Hematopoietic multipotent progenitor cell treated with erythropoietin and hydrocortisone succinate and interleukin-3 and kit ligand, for 15 days (in vitro differentiated cells): ENCODE results near the gene C2CD4D.
"Not testable (repeated sequence)": the region's sequence is repeated elsewhere in the genome, so short reads cannot be mapped to it uniquely, and the experiment has no call there.

ENCODE experiments used
- DNase-seq: peaks from one replicate; pipeline ENCODE4 v3.0.0-alpha.2; 2015; ENCODE audit warnings: low spot score

Gene C2CD4D

DNA sequence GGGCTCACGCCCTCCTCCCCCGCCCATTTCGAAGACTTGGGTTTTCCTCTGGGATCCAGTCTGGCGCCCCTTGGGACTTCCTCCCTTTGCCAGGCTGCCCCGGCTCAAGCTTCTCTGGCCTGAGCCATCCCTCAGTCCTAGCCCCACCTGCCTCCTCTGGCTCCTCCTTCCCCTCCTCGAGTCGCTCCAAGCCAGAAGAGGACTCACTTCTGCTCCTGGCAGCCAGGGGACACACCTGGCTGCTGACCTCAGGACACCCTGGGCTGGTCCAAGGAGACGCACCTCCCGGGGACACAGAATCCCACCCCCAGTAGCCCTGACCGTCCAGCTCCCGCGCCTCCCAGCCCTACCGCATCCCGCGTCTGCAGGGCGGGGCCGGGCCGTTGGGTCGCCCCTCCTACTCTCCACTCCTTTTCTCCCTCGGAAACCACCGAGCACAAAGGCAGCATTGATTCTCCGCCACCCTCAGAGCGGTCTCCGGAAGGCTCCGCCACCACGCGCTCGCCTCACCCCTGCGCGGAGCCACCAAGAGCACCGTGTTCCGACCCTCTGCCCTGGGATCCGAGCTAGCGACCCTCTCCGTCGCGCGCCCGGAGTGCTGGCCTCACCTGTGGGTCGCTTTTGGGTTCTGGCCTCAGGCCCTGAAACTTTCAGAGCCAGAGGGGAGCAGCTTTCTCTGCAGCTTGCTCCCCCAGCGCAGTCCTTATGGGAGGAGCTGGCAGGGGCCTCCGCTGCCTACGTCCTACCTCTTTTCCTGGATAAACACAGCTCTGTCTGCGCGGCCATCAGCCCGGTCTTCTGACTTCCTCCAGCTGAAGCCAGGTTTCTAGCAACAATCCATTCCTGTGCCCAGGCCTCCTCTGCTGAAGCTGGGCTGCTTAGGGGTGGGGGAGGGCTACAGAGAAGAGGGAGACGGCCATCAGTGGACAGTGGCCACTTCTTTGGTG lies at the start of gene C2CD4D:
TSS of gene C2CD4D (minus strand) at position 364 of the 947 bp plus-strand sequence. CDS start 831 bp downstream, outside the sequence.
- no peak for DNase-seq

DNA sequence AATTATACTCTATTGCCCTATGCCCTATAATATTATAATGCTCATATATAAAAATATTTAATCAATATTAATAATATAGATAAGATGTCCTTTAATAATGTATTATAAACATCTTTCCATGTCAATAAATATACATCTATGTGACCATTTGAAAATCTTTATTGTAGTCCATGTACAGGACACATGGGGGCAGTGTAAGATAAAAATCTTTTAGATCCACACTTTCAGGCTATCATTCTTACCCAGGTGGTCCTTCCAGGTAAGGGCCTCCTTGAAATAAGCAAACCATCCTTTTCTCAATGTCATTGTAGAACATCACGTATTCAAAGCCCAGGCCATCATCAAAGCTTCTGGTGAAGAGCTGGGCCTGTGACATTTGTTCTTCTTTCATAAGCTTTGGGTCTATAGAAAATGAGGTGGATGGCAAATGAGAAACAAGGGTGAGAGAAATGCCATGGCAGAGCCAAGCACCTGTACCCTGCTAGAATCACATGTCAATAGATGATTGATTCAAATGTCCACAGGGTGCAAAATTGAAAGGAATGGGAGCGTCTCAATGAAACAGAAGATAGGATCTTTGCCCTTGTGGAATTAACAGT lies 49.5 kb upstream of the C2CD4D start:
- DNase-seq, result peak; percentile 30

DNA sequence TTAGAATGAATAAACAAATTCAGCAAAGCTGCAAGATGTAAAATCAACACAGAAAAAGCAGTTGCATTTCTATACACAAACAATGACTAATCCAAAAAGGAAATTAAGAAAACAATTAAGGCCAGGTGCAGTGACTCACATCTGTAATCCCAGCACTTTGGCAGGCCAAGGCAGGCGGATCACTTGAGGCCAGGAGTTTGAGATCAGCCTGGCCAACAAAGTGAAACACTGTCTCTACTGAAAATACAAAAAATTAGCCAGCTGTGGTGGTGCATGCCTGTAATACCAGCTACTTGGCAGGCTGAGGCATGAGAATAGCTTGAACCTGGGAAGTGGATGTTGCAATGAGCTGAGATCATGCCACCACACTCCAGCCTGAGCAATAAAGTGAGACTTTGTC lies 47.4 kb upstream of the C2CD4D start:
- no peak for DNase-seq

DNA sequence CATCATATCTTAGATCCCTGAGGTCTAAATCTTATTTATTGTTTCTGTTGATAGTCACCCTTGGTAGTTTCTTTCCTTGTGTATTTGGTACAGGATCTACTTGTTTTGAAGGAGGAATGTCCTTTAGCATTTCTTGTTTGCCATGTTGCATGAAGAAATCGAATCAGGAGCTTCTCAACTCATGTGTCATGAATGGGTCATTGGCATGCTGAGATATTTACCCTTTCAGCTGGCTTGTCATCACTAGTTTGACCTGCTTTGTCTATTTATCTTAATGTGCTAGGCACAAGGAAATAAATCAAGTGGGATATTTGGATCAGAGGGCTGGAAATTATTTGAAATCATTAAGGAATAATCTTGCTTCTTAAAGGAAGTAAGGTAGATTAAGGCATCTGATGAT lies 45.9 kb upstream of the C2CD4D start:
- DNase-seq, result no peak

DNA sequence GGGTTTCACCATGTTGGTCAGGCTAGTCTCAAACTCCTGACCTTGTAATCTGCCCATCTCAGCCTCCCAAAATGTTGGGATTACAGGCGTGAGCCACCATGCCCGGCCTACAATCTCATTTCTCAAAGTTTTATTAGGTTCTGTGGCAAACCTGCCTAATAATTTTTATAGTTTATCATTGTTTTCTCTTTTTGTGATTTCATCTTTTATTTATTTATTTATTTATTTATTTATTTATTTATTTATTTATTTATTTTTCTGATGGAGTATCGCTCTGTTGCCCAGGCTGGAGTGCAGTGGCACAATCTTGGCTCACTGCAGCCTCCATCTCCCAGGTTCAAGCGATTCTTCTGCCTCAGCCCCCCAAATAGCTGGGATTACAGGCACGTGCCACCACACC lies 45.3 kb upstream of the C2CD4D start:
- DNase-seq, result not testable (repeated sequence)

DNA sequence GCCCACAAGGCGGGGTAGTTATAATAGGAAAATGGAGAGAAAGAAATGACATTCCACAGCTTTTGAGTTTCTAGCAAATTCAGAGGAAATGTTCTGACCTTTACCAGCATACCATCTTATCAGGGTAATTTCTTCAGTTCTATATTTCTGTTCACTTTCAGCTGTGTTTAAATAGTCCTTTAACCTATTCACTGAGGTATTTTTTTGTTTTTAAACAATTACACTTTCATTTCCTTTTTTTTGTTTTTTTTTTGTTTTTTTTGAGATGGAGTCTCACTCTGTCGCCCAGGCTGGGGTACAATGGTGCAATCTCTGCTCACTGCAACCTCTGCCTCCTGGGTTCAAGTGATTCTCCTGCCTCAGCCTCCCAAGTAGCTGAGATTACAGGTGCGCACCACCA lies 44.8 kb upstream of the C2CD4D start:
- DNase-seq, result not testable (repeated sequence)

DNA sequence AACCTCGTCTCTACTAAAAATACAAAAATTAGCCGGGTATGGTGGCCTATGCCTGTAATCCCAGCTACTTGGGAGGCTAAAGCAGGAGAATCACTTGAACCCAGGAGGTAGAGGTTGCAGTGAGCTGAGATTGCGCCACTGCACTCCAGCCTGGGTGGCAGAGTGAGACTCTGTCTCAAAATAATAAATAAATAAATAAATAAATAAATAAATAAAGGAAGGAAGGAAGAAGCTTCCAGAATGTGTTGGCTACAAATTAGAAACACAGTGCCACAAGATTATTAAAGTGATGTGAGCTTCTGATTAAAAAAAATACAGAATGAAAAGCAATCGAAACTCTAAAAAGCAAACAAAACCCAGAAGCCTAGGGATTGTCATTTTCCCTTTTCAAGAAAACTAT lies 44.3 kb upstream of the C2CD4D start:
- not testable (repeated sequence) for DNase-seq

DNA sequence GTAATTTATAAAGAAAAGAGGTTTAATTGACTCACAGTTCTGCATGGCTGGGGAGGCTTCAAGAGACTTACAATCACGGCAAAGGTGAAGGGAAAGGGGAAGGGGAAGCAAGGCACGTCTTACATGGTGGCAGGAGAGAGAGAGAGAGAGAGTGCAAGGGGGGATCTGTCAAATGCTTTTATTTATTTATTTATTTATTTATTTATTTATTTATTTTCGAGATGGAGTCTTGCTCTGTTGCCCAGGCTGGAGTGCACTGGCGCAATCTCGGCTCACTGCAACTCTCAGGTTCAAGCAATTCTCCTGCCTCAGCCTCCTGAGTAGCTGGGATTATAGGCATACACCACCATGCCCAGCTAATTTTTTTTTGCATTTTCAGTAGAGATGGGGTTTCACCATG lies 43.3 kb upstream of the C2CD4D start:
- DNase-seq, result not testable (repeated sequence)

DNA sequence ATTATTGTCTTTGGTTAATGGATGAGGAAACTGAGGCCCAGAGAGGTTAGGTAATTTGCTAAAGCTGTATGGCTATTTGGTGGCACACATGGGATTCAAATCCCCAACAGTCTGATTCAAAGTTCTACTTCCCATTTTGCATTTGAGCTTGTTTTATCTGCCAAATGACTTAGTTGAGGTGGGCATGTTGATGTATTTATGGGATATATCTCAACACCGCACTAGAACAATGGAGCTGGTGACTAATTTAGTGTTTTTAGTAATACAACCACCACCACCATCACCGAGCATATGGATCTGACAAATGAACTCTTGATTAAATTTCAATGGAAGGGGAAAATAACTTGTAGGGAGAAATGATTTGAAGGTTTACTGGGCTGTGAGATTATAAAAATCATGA lies 42.8 kb upstream of the C2CD4D start:
- DNase-seq, result no peak

DNA sequence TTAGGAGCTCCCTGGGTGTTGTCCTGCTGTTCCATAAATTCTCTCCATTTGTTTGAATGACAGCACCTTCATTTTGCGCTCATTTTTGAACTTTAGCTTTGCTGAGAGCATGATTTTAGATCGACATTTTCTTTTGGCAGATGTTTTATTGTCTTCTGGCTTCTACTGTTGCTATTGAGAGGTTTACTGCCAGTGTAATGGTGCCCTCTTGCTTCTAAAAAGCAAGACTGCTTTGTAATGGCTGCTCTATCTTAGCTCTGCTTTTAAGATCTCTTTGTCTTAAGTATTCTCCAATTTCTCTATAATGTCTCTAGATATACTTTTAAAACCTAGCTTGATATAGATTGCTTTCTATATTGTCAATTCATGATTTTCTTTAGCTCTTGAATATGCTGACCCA lies 41.9 kb upstream of the C2CD4D start:
- DNase-seq, result no peak

DNA sequence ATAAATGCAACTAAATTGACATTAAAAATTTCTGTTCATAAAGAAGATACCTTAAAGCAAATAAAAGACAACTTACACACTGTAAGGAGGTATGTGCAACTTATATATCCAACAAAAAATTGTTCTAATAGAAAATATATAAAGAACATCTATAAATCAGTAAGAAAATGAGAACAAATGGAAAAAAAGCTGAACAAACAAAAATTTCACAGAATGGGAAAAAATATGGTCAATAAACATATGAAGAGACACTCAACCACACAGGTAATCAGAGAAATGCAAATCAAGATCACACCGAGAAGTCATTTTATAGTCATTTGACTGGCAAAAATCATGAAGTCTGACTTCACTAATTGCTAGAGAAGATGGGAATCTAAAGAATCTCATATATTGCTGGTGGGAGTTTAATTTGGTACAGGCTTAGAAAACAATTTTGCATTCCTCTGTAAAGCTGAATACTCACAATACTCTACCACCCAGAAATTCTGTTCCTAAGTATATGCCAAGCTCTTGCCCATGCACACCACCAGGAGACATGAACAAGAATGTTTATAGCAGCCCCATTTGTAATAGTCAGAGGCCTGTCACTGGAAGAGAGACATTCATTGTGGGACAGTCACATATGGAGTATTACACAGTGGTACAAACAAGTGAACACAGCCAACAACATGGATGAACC lies 35.9 kb upstream of the C2CD4D start:
- no peak for DNase-seq

DNA sequence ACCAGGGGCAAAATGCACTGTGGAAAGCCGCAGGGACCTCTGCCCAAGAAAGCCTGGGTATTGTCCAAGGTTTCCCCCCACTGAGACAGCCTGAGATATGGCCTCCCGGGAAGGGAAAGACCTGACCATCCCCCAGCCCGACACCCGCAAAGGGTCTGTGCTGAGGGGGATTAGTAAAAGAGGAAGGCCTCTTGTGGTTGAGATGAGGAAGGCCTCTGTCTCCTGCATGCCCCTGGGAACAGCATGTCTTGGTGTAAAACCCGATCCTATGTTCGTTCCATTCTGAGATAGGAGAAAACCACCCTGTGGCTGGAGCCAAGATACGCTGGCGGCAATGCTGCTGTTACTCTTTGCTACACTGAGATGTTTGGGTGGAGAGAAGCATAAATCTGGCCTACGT lies 33.2 kb upstream of the C2CD4D start:
- DNase-seq, result not testable (repeated sequence)

DNA sequence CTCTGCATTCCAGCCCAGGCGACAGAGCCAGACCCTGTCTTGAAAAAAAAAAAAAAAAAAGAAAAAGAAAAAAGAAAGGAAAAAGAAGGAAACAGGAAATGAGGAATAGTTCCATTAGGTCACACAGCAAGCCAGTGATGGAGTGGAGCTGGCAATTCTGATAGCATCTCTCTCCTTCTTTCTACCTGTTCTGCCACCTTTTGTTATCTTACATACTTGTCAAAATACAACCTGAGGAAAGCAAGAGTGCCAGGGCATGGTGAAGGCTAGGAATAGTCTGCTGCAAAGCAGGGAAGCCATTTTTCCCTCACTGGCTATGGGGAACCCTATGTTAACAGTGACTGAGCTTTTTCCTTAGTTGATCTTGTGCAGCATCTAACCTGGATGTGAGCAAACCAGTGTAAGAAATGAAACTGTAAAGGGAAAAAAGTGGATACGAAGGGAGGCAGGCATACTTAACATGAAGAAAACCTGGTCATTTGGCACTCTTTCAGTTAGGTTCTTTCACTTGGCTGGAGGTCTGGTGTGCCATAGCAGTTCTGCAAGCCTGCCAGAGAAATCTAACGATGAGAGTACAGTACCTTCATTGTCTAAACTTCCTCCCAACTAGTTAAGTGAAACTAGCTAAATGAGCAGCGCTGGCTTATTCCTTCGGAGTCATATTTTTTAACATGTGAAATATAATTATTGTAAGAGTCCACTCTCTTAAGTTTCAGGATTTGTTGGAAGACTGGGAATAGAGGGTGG lies 31.8 kb upstream of the C2CD4D start:
- DNase-seq, result no peak

DNA sequence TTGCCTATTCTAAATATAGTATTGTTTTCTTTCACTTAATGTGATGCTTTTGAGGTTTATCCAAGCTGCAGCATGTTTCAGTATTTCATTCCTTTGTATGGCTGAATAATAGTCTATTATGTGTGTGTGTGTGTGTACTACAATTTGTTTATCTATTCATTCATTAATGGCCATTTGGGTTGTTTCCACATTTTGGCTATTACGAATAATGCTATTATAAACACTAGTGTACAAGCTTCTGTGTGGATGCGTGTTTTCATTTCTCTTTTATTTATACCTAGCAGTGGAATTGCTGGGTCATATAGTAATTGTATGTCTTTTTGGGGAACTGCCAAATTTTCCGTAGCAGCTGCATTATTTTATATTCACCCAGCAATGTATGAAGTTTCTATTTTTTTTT lies 28.9 kb upstream of the C2CD4D start:
- no peak for DNase-seq

DNA sequence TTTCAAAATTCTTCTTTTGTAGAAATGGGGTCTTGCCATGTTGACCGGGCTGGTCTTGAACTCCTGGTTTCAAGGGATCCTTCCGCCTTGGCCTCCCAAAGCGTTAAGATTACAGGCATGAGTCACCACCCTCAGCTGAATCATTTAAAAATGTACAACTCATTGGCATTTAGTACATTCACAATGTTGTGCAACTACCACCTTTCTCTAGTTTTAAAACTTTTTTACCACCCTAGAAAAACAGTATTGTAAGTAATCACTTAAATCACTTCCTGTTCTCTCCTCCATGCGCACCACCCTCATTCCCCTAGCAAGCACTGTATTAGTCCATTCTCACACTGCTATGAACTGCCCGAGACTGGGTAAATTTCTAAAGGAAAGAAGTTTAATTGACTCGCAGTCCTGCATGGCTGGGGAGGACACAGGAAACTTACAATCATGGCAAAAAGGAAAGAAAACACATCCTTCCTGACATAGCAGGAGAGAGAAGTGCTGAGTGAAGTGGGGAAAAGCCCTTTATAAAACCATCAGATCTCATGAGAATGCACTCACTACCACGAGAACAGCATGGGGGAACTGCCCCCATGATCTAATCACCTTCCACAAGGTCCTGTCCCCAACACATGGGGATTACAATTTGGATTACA lies 28.3 kb upstream of the C2CD4D start:
- no peak for DNase-seq

DNA sequence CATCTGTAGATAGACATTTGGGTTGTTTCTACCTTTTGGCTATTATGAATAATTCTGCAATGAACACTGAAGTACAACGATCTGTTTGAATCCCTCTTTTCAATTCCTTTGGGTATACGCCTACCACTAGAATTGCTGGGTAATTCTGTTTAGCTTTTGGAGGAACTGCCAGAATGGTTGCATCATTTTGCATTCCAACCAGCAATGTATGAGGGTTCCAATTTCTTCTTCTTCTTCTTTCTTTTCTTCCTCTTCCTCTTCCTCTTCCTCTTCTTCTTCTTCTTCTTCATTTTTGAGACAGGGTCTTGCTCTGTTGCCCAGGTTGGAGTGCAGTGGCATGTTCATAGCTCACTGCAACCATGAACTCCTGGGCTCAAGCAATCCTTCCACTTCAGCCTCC lies 27.7 kb upstream of the C2CD4D start:
- no peak for DNase-seq

DNA sequence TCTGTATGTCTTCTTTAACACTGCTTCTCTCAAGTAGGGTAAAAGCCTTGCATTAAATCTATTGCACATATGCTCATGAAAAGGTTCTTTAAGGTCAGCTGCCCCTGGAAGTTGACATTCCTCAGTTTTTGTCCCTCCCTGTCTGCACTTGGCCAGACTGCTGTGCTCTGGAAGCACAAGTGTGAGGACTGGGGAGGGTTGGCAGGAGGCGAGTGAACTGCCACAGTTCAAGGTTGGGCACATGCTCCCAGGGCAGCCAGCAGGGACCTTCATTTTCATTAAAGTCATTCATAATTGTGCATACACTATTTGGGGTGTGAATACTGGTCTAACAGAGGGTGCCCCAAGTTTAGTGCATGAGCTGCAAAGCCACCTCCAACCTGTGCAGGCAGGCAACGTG lies 24.8 kb upstream of the C2CD4D start:
- DNase-seq, result no peak

DNA sequence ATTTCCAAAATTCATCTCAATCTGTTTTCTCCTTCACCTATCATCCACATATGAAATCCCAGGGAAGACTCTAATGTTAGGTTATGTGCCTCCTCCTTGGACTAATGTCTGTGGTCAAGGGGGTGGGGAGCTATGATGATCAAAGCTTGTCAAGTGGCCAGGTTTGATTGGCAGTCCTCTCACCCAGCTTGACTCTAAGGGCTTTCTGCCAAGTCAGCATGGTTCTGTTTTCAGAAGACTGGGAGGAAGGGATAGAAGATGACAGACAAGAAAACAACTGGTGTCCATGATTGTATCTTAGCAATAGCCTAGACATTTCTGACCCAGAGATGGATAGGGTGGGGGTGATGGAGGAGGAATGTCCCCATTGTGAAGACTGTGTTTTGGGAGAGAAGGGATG lies 23.0 kb upstream of the C2CD4D start:
- no peak for DNase-seq

DNA sequence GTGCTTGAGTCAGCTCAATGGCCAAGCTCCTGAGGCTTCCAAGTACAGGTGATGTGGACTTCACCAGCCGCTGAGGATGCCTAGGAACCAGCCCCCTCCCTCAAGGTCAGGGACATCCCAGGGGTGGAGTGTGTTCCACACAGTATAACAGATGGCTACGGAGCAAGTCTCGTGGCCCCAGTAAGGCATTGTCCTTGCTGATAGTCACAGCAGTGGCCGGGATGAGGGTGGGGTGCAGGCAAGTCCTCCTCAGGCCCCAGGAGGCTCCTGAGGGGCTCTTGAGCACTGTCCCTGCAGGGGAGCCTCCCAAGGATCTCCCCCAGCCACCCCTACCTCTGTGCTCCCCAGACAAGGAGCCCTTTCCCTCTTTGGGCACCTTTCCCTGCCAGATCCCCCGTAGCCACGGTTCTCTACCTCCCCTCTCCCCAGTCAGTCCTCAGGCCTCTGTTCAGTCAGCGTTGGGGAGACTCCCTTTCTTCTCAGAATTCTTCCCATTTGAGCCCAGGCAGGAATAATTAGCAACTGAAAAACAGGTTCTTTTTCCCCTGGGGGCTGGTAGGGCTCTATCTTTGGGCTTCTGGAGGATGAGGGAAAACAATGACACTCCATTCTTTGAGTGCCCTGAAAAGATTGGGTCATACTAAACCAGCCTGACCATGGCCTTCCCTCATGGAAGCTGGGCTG lies 21.0 kb upstream of the C2CD4D start:
- no peak for DNase-seq

DNA sequence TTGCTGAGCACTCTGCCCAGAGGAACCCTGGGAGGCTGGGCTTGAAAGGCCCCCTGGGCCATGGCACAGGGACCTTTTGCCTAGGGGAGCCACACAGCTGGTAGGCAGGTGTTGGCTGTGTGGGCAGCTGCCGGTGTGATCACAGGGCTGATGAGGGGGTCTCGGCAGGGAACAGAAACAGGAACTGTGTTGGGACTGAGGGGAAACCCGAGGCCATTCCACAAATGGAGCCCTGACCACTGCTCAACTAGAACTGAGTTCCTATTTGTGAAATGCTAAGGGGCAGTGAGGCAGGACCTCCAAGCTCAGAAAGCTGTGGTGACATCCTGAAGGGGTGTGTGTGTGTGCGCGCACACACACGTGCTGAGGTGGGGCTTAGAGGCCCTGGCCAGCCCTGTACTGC lies 20.3 kb upstream of the C2CD4D start:
- DNase-seq, result no peak
